Measurements from ENCODE around the gene GNAT1. TPM values are rescaled to one million over a fixed set of nuclear protein-coding genes. Genes with fewer than 3 reads are reported as not detected.

GNAT1 gene
- total RNA-seq, 1 experiment from 2014 or later: not detected

DNA sequence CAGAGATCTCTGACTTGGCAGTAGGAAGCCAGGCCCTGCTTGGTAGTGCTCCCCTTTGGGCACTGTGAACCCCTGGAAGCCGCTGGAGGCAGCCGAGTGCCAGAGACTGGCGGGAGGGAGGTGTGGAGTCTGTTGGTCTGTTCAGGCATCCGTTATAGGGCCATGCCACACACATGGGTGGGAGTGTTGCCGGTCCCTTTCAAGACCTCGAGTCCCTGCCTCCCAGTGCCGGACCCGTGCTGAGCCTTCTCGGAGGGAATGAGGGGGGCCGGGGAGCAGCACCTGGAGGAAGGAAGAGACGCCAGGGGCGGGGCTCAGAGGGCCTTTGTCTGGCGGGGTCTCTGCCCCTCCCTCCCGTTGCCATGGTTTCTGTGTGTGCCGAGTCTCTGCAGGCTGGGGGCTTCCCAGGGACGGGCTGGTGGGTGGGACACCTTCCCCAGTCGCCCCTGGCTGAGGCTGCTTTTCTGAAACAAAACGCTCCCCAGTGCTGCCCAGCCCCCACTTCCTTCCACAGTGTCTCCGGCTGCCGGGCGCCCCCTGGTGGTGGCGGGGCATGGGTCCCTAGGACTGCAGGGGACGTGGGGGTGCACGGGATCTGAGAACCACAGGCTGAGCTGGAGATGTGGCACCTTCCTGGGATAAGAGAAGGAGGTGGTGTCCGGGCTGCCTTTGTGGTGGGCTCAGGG, 54.6 kb downstream of the GNAT1 start:
- H3K14ac ChIP-seq (ENCODE audit: insufficient read depth, low read length): peak overlapping the region; percentile 75
- no peak overlapping the region for H2BK12ac ChIP-seq (ENCODE audit: insufficient read length, low read depth, low read length)
- H3K9ac ChIP-seq (ENCODE audit: extremely low read depth, insufficient read length, low read length): no peak overlapping the region
- H3T11ph ChIP-seq (ENCODE audit: low read length): no peak overlapping the region
- H3K4me2 ChIP-seq (ENCODE audit: insufficient read depth, insufficient read length, low read length): peak overlapping the region; percentile 9
- H2BK120ac ChIP-seq (ENCODE audit: low read depth, low read length, poor library complexity, severe bottlenecking): no peak overlapping the region
- peaks cover 3% of the 10 kb centered on the region for H3K23me2 ChIP-seq (ENCODE audit: insufficient read length, low read depth, low read length, poor library complexity, severe bottlenecking)
- Mint-ChIP-seq H3K27ac (peak overlapping the region; percentile 94; a peak in 6 of 7 replicates), H3K27me3 (ENCODE audit: low read depth) (no peaks in the 10 kb centered on the region), H3K4me1 (peaks cover 57 to 65% of the 10 kb centered on the region in 2 experiments), H3K36me3 (ENCODE audit: insufficient read depth in 1 of 3, low read depth in 3 of 3) (peaks cover 6 to 29% (median 24%) of the 10 kb centered on the region in 3 experiments), H3K9me3 (no peaks in the 10 kb centered on the region), H3K4me3 (peak overlapping the region in 1 of 2 experiments; percentile 56; a peak in 1 of 5 replicates)
- H4K5ac ChIP-seq (ENCODE audit: insufficient read length, low read depth, low read length): no peak overlapping the region
- H2BK20ac ChIP-seq (ENCODE audit: low read depth, low read length, poor library complexity, severe bottlenecking): no peak overlapping the region
- H2AFZ ChIP-seq (ENCODE audit: low read length): no peak overlapping the region
- H3K4ac ChIP-seq (ENCODE audit: low read depth, low read length): no peak overlapping the region
- DNase-seq: peak; percentile 98
- H4K91ac ChIP-seq (ENCODE audit: insufficient read length, low read depth, low read length): no peak overlapping the region
- H2AK5ac ChIP-seq (ENCODE audit: insufficient read length, low read length): no peak overlapping the region
- H3K27me3 ChIP-seq (ENCODE audit: insufficient read depth, low read length): no peaks in the 10 kb centered on the region
- no peak overlapping the region for H3K56ac ChIP-seq (ENCODE audit: insufficient read length, low read depth, low read length)
- peaks cover 26% of the 10 kb centered on the region; the same call in 1 of the 2 replicates for H3K79me2 ChIP-seq (ENCODE audit: insufficient read depth, low read length)
- peak overlapping the region; percentile 64 for H3K18ac ChIP-seq (ENCODE audit: insufficient read length, low read depth, low read length)
- peaks cover 3% of the 10 kb centered on the region for H4K20me1 ChIP-seq (ENCODE audit: control insufficient read depth, insufficient read depth, insufficient read length)
- peak; percentile 99 for TF ChIP-seq CTCF (conservative IDR thresholded peaks at IDR 0.05)
- no peak overlapping the region for H2BK5ac ChIP-seq (ENCODE audit: insufficient read length, low read length)
- no peak overlapping the region for H4K8ac ChIP-seq (replicated peaks; ENCODE audit: insufficient read length, low read depth, low read length)
- H3K23ac ChIP-seq (ENCODE audit: insufficient read length, low read depth, low read length): no peak overlapping the region
- H3K4me1 ChIP-seq (ENCODE audit: insufficient read depth, low read length): peaks cover 9% of the 10 kb centered on the region; the same call in 1 of the 2 replicates
- H3K9me3 ChIP-seq (ENCODE audit: control insufficient read depth, low read depth, low read length): no peaks in the 10 kb centered on the region
- no peak overlapping the region for H3K27ac ChIP-seq (ENCODE audit: insufficient read length, low read depth, low read length)
- H2BK15ac ChIP-seq (ENCODE audit: low read depth, low read length): no peak overlapping the region
- no CpG with 5 or more reads among the region's 25 CpGs for WGBS (ENCODE audit: extremely low coverage, insufficient read length, low lambda C conversion rate)
- peaks cover 14% of the 10 kb centered on the region for H3K79me1 ChIP-seq (ENCODE audit: insufficient read depth, low read depth, low read length, poor library complexity, severe bottlenecking)
